B cell (primary cell): ENCODE data around the gene ISOC2. TPM values are rescaled to one million over a fixed set of nuclear protein-coding genes. Genes with fewer than 3 reads are reported as not detected.

Experiments
- ATAC-seq: fragments of 200-7000 bp; cut with Tn5 transposase; one replicate; pipeline ENCODE4 v1.10.0; 2021; ENCODE audit warnings: low read depth, mild to moderate bottlenecking, moderate number of reproducible peaks, moderate library complexity
- CTCF ChIA-PET: fragments of 350-600 bp; sonication (Branson Sonifier 250); formaldehyde crosslinking; loops from one replicate; lab custom pipeline; 2021; ENCODE audit warnings: antibody characterized with exemption, inconsistent platforms; lab: Charles Lee
- POLR2A ChIA-PET: fragments of 350-600 bp; sonication (Branson Sonifier 250); formaldehyde crosslinking; loops from one replicate; lab custom pipeline; 2021; ENCODE audit warnings: antibody characterized with exemption; lab: Charles Lee
- DNase-seq: peaks from one replicate; pipeline ENCODE4 v3.0.0; 2013
- H2AFZ ChIP-seq: 2 replicates; pipeline ENCODE4 v1.6.1; 2012; ENCODE audit warnings: mild to moderate bottlenecking, low read depth, low read length; ENCODE audit not compliant: insufficient read depth, poor library complexity, severe bottlenecking
- H3K27ac ChIP-seq, 2 donors: 1 replicate in 1 of 2; 2 replicates in 1 of 2; pipeline ENCODE4 v1.5.1; 2012 to 2013; ENCODE audit warnings: low read length in 2 of 2, mild to moderate bottlenecking in 2 of 2, moderate library complexity in 1 of 2
- H3K27me3 ChIP-seq, 4 experiments: fragments of 200-600 bp in 1 of 4; sonication (generic) in 1 of 4; replicated peaks in 1 of 4; 1 replicate in 2 of 4; 2 replicates in 2 of 4; pipeline versions ENCODE4 v1.6.1 to v1.7.0; 2013 to 2016; ENCODE audit warnings: low read length in 3 of 4, mild to moderate bottlenecking in 2 of 4, mixed read lengths in 1 of 4, moderate library complexity in 1 of 4; ENCODE audit not compliant: insufficient read depth in 4 of 4, control insufficient read depth in 3 of 4; ENCODE audit errors: control extremely low read depth in 1 of 4
- H3K36me3 ChIP-seq, 2 experiments: replicated peaks in 1 of 2; 1 replicate in 1 of 2; 2 replicates in 1 of 2; pipeline versions ENCODE4 v1.6.1 to v1.7.1; 2013; ENCODE audit warnings: low read length in 1 of 2; ENCODE audit not compliant: insufficient read depth in 2 of 2, control insufficient read depth in 1 of 2; ENCODE audit errors: control extremely low read depth in 1 of 2, extremely low read depth in 1 of 2
- H3K4me1 ChIP-seq, 2 donors: fragments of 200-600 bp in 1 of 2; sonication (generic) in 1 of 2; 1 replicate in 1 of 2; 2 replicates in 1 of 2; pipeline versions ENCODE4 v1.5.1 to v1.6.1; 2013 to 2017; ENCODE audit warnings: low read length in 2 of 2; ENCODE audit not compliant: control insufficient read depth in 2 of 2, insufficient read depth in 2 of 2
- H3K4me2 ChIP-seq: replicated peaks from 2 replicates; pipeline ENCODE3; 2012; ENCODE audit warnings: mild to moderate bottlenecking, low read depth, low read length; ENCODE audit not compliant: poor library complexity, severe bottlenecking
- H3K4me3 ChIP-seq, 5 experiments: fragments of 200-600 bp in 1 of 5; sonication (generic) in 1 of 5; 1 replicate in 3 of 5; 2 replicates in 2 of 5; pipeline versions ENCODE4 v1.5.1 to v1.7.0; 2011 to 2016; ENCODE audit warnings: low read length in 4 of 5, mild to moderate bottlenecking in 4 of 5, low read depth in 2 of 5, control low read depth in 1 of 5, moderate library complexity in 1 of 5; ENCODE audit not compliant: insufficient read depth in 1 of 5; ENCODE audit errors: control extremely low read depth in 1 of 5, extremely low read depth in 1 of 5
- H3K79me2 ChIP-seq: fragments of 200-600 bp; sonication (generic); one replicate; pipeline ENCODE4 v1.6.0; 2016; ENCODE audit warnings: low read length; ENCODE audit not compliant: control insufficient read depth, insufficient read depth
- H3K9ac ChIP-seq: fragments of 200-600 bp; sonication (generic); 2 replicates; pipeline ENCODE4 v1.6.1; 2017; ENCODE audit warnings: mild to moderate bottlenecking, low read length, moderate library complexity
- H3K9me3 ChIP-seq, 3 donors: one replicate each; pipeline versions ENCODE4 v1.6.1 to v1.7.1; 2013; ENCODE audit warnings: low read length in 2 of 3; ENCODE audit not compliant: control insufficient read depth in 2 of 3, insufficient read depth in 1 of 3; ENCODE audit errors: control extremely low read depth in 1 of 3
- H4K20me1 ChIP-seq: 2 replicates; pipeline ENCODE4 v1.6.0; 2012; ENCODE audit warnings: mild to moderate bottlenecking, low read length; ENCODE audit not compliant: insufficient read depth, control insufficient read depth, poor library complexity, severe bottlenecking
- H3K27ac Mint-ChIP-seq: one replicate; pipeline ENCODE4 v1.8.0; 2021; ENCODE audit warnings: mixed read lengths
- H3K27me3 Mint-ChIP-seq: one replicate; pipeline ENCODE4 v1.8.0; 2021; ENCODE audit warnings: mixed read lengths
- H3K4me1 Mint-ChIP-seq: one replicate; pipeline ENCODE4 v1.8.0; 2021; ENCODE audit warnings: mixed read lengths
- H3K4me3 Mint-ChIP-seq: one replicate; pipeline ENCODE4 v1.8.0; 2021; ENCODE audit warnings: mixed read lengths
- H3K9me3 Mint-ChIP-seq: one replicate; pipeline ENCODE4 v1.8.0; 2022; ENCODE audit warnings: mixed read lengths; ENCODE audit not compliant: insufficient read depth
- EZH2 ChIP-seq: IDR thresholded peaks from 2 replicates; pipeline ENCODE4 v1.6.1; 2012; ENCODE audit warnings: borderline replicate concordance, low read depth, mild to moderate bottlenecking, moderate library complexity, low read length; ENCODE audit not compliant: insufficient read depth, poor library complexity, severe bottlenecking
- WGBS: methylation state at CpG from one replicate; pipeline ENCODE4 v1.1.5; 2013; ENCODE audit warnings: missing lambda C conversion rate; ENCODE audit not compliant: insufficient coverage; 5-methylcytosine and 5-hydroxymethylcytosine counted together
- intact Hi-C: fragments of 100-400 bp; cut with micrococcal nuclease; formaldehyde crosslinking; loops from one replicate; pipeline ENCODE4 v1.10.0; 2022
- polyA plus RNA-seq: library from polyadenylated mRNA; depleted of rRNA; stranded (reverse); fragments of >200 nt; gene quantifications from 2 replicates; pipeline ENCODE4 v1.2.3, GENCODE V29; 2012
- total RNA-seq, 2 donors: library from RNA; stranded (reverse); fragments of 120-200 nt in 1 of 2; gene quantifications; 1 replicate in 1 of 2; 2 replicates in 1 of 2; pipeline versions ENCODE4 v1.2.3 to v1.2.4, GENCODE V29; 2013 to 2022
- TF ChIP-seq, protein P1 (sequence below): fragments of 200-600 bp; IDR thresholded peaks from one replicate; pipeline ENCODE4 v1.8.0; 2022; ENCODE audit warnings: antibody characterized with exemption, mild to moderate bottlenecking

Gene ISOC2
- total and polyA plus RNA-seq, 2 donors (not counting 1 experiment from before 2014, with no cell fraction given), result 10.0 to 27.6 TPM

DNA sequence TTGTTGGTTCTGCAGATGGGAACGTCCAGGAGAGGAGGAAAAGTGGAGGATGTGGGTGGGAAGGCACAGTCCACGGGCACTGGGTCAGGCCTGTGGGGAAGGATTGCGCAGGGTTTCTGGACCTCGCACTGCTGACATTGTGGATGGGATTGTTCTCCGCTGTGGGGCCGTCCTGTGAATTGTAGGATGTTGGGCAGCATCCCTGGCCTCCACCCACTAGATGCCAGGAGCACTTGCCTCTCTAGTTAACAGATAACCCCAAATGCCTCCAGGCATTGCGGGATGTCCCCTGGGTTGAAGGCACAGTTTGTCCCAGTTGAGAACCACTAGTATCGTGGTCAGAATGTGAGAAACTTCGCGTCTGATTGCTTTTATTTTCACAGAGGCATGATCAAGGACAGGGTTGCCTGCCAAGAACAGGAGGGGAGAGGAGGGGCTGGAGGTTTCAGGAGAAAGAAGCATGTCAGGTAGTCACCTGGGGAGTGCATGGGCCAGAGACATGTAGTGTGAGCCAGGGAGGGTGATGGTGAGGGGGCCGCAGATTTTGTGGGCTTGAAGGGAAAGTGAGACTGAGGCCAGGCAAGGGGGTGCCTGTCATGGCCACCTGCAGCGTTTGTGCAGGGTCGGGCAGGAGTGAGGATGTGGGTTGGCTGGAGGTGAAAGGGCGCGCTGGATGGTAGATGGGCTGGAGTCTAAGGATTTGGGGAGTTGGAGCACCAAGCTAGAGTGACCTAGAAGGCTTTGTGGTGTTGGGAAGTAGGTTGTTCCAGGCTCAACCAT lies 18.2 kb upstream of the ISOC2 start:
- CTCF ChIA-PET, result interaction anchor here (0.7 to 2.2 kb wide), 3 partner anchors 12 to 24 kb away, joined by 3 to 9 read pairs (median 7); no protein-coding TSS in a partner anchor
- DNase-seq (no peak), ATAC-seq (no peak)
- Histone ChIP-seq H3K4me2 (no peak overlapping the region), H3K4me3 (no peak overlapping the region), H2AFZ (no peak overlapping the region), H3K27ac (no peak overlapping the region), H3K4me1 (peaks cover 25 to 34% of the 10 kb centered on the region in 2 donors), H3K9me3 (no peaks in the 10 kb centered on the region), H3K79me2 (peaks cover 34% of the 10 kb centered on the region), H3K9ac (no peak overlapping the region), H4K20me1 (peaks cover 39% of the 10 kb centered on the region), H3K27me3 (no peaks in the 10 kb centered on the region), H3K36me3 (peaks cover 0 to 2% of the 10 kb centered on the region in 2 experiments)
- intact Hi-C loops, result no loop called here
- TF ChIP-seq EZH2, result no peak
- TF ChIP-seq, protein P1, sequence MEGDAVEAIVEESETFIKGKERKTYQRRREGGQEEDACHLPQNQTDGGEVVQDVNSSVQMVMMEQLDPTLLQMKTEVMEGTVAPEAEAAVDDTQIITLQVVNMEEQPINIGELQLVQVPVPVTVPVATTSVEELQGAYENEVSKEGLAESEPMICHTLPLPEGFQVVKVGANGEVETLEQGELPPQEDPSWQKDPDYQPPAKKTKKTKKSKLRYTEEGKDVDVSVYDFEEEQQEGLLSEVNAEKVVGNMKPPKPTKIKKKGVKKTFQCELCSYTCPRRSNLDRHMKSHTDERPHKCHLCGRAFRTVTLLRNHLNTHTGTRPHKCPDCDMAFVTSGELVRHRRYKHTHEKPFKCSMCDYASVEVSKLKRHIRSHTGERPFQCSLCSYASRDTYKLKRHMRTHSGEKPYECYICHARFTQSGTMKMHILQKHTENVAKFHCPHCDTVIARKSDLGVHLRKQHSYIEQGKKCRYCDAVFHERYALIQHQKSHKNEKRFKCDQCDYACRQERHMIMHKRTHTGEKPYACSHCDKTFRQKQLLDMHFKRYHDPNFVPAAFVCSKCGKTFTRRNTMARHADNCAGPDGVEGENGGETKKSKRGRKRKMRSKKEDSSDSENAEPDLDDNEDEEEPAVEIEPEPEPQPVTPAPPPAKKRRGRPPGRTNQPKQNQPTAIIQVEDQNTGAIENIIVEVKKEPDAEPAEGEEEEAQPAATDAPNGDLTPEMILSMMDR, result no peak
- Mint-ChIP-seq H3K4me1 (peaks cover 38% of the 10 kb centered on the region), H3K27ac (peak overlapping the region; percentile 47), H3K4me3 (peak overlapping the region; percentile 18), H3K27me3 (no peaks in the 10 kb centered on the region), H3K9me3 (no peaks in the 10 kb centered on the region)
- POLR2A ChIA-PET, result no interaction called here
- WGBS, result 72% methylated on average over 13 of the region's 15 CpGs

DNA sequence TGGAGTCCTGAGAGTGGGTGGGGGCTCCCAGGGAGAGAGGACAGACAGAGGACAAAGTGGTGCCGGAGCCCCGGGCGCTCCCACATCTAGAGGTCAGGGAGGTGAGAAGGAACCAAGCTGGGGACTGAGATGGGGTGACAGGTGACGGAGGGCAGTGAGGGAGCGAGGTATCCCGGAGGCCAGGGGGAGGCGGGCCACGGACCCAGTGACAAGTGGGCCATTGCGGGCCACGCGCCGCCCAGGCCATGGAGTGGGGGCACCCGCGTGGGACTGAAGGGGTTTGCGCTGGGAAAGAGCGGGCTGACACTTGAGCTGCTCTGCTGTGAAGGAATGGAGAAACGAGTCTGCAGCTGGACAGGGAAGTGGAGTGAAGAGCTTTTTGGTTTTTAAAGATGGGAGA lies 17.6 kb upstream of the ISOC2 start:
- Mint-ChIP-seq H3K27ac (peak overlapping the region; percentile 32), H3K4me1 (peaks cover 34% of the 10 kb centered on the region), H3K27me3 (no peaks in the 10 kb centered on the region), H3K4me3 (peak overlapping the region; percentile 69), H3K9me3 (no peaks in the 10 kb centered on the region)
- ChIA-PET CTCF (interaction anchor here (1.8 to 2.2 kb wide), 2 partner anchors 11 to 25 kb away, joined by 7 to 9 read pairs; no protein-coding TSS in a partner anchor), POLR2A (no interaction called here)
- H3K27ac ChIP-seq, result no peak overlapping the region
- H2AFZ ChIP-seq, result no peak overlapping the region
- 95% methylated on average over 16 of the region's 17 CpGs for WGBS
- peaks cover 33% of the 10 kb centered on the region for H4K20me1 ChIP-seq
- intact Hi-C loops, result no loop called here
- TF ChIP-seq, protein P1, result no peak
- TF ChIP-seq EZH2, result no peak
- peaks cover 0 to 2% of the 10 kb centered on the region in 2 experiments for H3K36me3 ChIP-seq
- no peak overlapping the region for H3K4me2 ChIP-seq
- H3K27me3 ChIP-seq, result no peaks in the 10 kb centered on the region
- H3K9me3 ChIP-seq, result no peaks in the 10 kb centered on the region
- no peak overlapping the region for H3K9ac ChIP-seq
- no peak overlapping the region for H3K4me3 ChIP-seq
- ATAC-seq, result no peak
- peaks cover 20 to 28% of the 10 kb centered on the region in 2 donors for H3K4me1 ChIP-seq
- H3K79me2 ChIP-seq, result peaks cover 34% of the 10 kb centered on the region
- no peak for DNase-seq
